PC-3 (cell line): ENCODE data around the gene BLCAP. TPM values are rescaled to one million over a fixed set of nuclear protein-coding genes. Genes with fewer than 3 reads are reported as not detected.

ENCODE experiments used
- ATAC-seq: fragments of 200-7000 bp; cut with Tn5 transposase; 2 replicates; pipeline ENCODE4 v1.9.1; 2020; ENCODE audit warnings: mild to moderate bottlenecking, moderate library complexity
- BruUV-seq: library from RNA; stranded (reverse); fragments of 400-500 nt; replicated peaks from 2 replicates; lab custom pipeline; 2021; lab: Mats Ljungman, UMichigan
- CTCF ChIA-PET: fragments of 300-600 bp; sonication (Branson Sonifier 250); formaldehyde crosslinking; loops from one replicate; lab custom pipeline; 2022; ENCODE audit warnings: antibody characterized with exemption; lab: Charles Lee
- POLR2A ChIA-PET: fragments of 300-600 bp; sonication (Branson Sonifier 250); formaldehyde crosslinking; loops from one replicate; lab custom pipeline; 2022; ENCODE audit warnings: antibody characterized with exemption; ENCODE audit not compliant: unreplicated experiment; lab: Charles Lee
- DNase-seq: peaks from one replicate; pipeline ENCODE4 v3.0.0-alpha.2; 2015
- H2AFZ ChIP-seq: fragments of 300-600 bp; sonication (generic); 2 replicates; pipeline ENCODE4 v1.6.0; 2016; ENCODE audit warnings: antibody characterized with exemption, low read length
- H3F3A ChIP-seq: fragments of 300-600 bp; sonication (generic); one replicate; pipeline ENCODE4 v1.6.0; 2017; ENCODE audit warnings: antibody characterized with exemption, low read length, control low read depth, mild to moderate bottlenecking; ENCODE audit not compliant: unreplicated experiment
- H3K27ac ChIP-seq: fragments of 300-600 bp; sonication (generic); 2 replicates; pipeline ENCODE4 v1.5.1; 2016; ENCODE audit warnings: mild to moderate bottlenecking, low read length
- H3K27me3 ChIP-seq: fragments of 300-600 bp; sonication (generic); 2 replicates; pipeline ENCODE4 v1.6.1; 2016; ENCODE audit warnings: low read length, mixed read lengths
- H3K36me3 ChIP-seq: fragments of 300-600 bp; sonication (generic); 2 replicates; pipeline ENCODE4 v1.6.1; 2016; ENCODE audit warnings: low read depth, mixed run types, low read length, mixed read lengths
- H3K4me1 ChIP-seq: fragments of 300-600 bp; sonication (generic); 2 replicates; pipeline ENCODE4 v1.5.1; 2016; ENCODE audit warnings: low read length; ENCODE audit not compliant: insufficient read depth
- H3K4me2 ChIP-seq: fragments of 300-600 bp; sonication (generic); 2 replicates; pipeline ENCODE4 v1.6.0; 2016; ENCODE audit warnings: low read length
- H3K4me3 ChIP-seq: fragments of 300-600 bp; sonication (generic); 2 replicates; pipeline ENCODE4 v1.5.1; 2016; ENCODE audit warnings: mild to moderate bottlenecking, low read length, mixed read lengths
- H3K79me2 ChIP-seq: fragments of 300-600 bp; sonication (generic); 2 replicates; pipeline ENCODE4 v1.6.1; 2017; ENCODE audit warnings: low read length, mixed read lengths
- H3K9ac ChIP-seq: fragments of 300-600 bp; sonication (generic); 2 replicates; pipeline ENCODE4 v1.6.0; 2016; ENCODE audit warnings: mild to moderate bottlenecking, low read length
- H3K9me2 ChIP-seq: fragments of 300-600 bp; sonication (generic); replicated peaks from 2 replicates; pipeline ENCODE4 v1.6.1; 2016; ENCODE audit warnings: mixed run types, low read length, mixed read lengths
- H3K9me3 ChIP-seq: fragments of 300-600 bp; sonication (generic); 2 replicates; pipeline ENCODE4 v1.6.1; 2016; ENCODE audit warnings: low read length, mixed read lengths
- H4K20me1 ChIP-seq: fragments of 300-600 bp; sonication (generic); 2 replicates; pipeline ENCODE4 v1.6.1; 2016; ENCODE audit warnings: low read length, mixed read lengths
- EZH2 ChIP-seq: fragments of 300-600 bp; sonication (generic); IDR thresholded peaks from one replicate; pipeline ENCODE4 v1.6.1; 2017; ENCODE audit warnings: antibody characterized with exemption, mild to moderate bottlenecking, low read length; ENCODE audit not compliant: unreplicated experiment
- EZH2phosphoT487 ChIP-seq: fragments of 300-600 bp; sonication (generic); IDR thresholded peaks from 2 replicates; pipeline ENCODE4 v1.6.1; 2018; ENCODE audit warnings: mild to moderate bottlenecking, antibody characterized with exemption, low read length, borderline replicate concordance
- intact Hi-C: fragments of 100-400 bp; cut with micrococcal nuclease; formaldehyde crosslinking; loops from 2 replicates; pipeline ENCODE4 v1.9.0; 2023
- total RNA-seq: library from RNA; depleted of rRNA; stranded (reverse); fragments of >200 nt; gene quantifications from 2 replicates; pipeline ENCODE4 v1.2.3, GENCODE V29; 2014
- TF ChIP-seq, protein P1 (sequence below): fragments of 300-600 bp; sonication (generic); conservative IDR thresholded peaks from 2 replicates; pipeline ENCODE4 v1.5.1; 2017; ENCODE audit warnings: antibody characterized with exemption, low read depth, mild to moderate bottlenecking, low read length

Gene BLCAP
- total RNA-seq, 1 experiment from 2014 or later: 100 TPM

DNA sequence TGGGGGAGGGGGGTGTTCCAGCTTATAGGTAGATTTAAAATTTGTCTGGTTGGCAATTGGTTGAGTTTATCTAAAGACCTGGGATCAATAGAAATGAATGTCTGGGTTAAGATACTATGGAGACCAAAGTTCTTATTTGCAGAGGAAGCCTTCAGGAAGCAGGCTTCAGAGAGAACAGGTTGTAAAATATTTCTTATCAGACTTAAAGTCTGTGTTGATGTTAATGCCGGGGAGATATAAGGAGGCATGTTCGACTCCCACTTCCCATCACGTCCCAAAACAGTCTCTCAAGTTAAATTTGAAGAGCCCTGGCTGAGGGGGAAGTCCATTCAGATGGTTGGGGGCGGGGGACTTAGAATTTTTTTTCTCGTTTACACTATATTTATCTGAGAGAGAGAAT is 12.3 kb upstream of the BLCAP start:
- H3K27ac ChIP-seq: peak overlapping the region; percentile 97
- H3K36me3 ChIP-seq: no peaks in the 10 kb centered on the region
- POLR2A ChIA-PET: no interaction called here
- TF ChIP-seq EZH2 (no peak), EZH2phosphoT487 (no peak)
- TF ChIP-seq, protein P1, sequence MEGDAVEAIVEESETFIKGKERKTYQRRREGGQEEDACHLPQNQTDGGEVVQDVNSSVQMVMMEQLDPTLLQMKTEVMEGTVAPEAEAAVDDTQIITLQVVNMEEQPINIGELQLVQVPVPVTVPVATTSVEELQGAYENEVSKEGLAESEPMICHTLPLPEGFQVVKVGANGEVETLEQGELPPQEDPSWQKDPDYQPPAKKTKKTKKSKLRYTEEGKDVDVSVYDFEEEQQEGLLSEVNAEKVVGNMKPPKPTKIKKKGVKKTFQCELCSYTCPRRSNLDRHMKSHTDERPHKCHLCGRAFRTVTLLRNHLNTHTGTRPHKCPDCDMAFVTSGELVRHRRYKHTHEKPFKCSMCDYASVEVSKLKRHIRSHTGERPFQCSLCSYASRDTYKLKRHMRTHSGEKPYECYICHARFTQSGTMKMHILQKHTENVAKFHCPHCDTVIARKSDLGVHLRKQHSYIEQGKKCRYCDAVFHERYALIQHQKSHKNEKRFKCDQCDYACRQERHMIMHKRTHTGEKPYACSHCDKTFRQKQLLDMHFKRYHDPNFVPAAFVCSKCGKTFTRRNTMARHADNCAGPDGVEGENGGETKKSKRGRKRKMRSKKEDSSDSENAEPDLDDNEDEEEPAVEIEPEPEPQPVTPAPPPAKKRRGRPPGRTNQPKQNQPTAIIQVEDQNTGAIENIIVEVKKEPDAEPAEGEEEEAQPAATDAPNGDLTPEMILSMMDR: no peak
- H3K9me3 ChIP-seq: no peaks in the 10 kb centered on the region
- CTCF ChIA-PET: no interaction called here
- H3K27me3 ChIP-seq: no peaks in the 10 kb centered on the region
- no TSS peak for BruUV-seq
- H2AFZ ChIP-seq: no peak overlapping the region
- DNase-seq: no peak
- peaks cover 79% of the 10 kb centered on the region for H3K4me1 ChIP-seq
- H3K4me2 ChIP-seq: peak overlapping the region; percentile 41; the same call in 1 of the 2 replicates
- no peak overlapping the region for H3K9ac ChIP-seq
- intact Hi-C loops: no loop called here
- ATAC-seq: no peak
- H3F3A ChIP-seq: peaks cover 16% of the 10 kb centered on the region
- H3K79me2 ChIP-seq: no peaks in the 10 kb centered on the region
- no peaks in the 10 kb centered on the region for H3K9me2 ChIP-seq
- H4K20me1 ChIP-seq: no peaks in the 10 kb centered on the region
- H3K4me3 ChIP-seq: no peak overlapping the region

DNA sequence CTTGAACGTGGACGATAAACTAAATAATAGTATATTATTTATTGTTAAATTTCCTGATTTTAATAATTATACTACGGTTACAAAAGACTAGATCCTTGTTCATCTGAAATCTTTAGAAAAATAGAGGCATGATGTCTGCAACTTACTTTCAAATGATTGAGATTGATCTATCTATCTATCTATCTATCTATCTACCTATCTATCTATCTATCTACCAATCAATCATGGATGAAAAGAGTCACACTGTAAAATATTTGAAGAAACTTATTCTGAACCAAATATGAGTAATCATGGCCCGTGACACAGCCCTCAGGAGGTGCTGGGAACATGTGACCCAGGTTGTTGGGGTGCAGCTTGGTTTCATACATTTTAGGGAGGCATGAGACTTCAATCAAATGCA is 11.7 kb upstream of the BLCAP start:
- H3F3A ChIP-seq: peaks cover 16% of the 10 kb centered on the region
- H3K27me3 ChIP-seq: no peaks in the 10 kb centered on the region
- BruUV-seq: no TSS peak
- no peaks in the 10 kb centered on the region for H3K9me2 ChIP-seq
- no peaks in the 10 kb centered on the region for H3K79me2 ChIP-seq
- peak overlapping the region; percentile 97; the same call in 1 of the 2 replicates for H3K27ac ChIP-seq
- H3K36me3 ChIP-seq: no peaks in the 10 kb centered on the region
- intact Hi-C loops: no loop called here
- H3K4me1 ChIP-seq: peaks cover 73% of the 10 kb centered on the region
- no peaks in the 10 kb centered on the region for H4K20me1 ChIP-seq
- no peak for ATAC-seq
- POLR2A ChIA-PET: no interaction called here
- DNase-seq: no peak
- H3K4me2 ChIP-seq: peak overlapping the region; percentile 41; the same call in 1 of the 2 replicates
- H3K4me3 ChIP-seq: no peak overlapping the region
- no peaks in the 10 kb centered on the region for H3K9me3 ChIP-seq
- H3K9ac ChIP-seq: no peak overlapping the region
- no peak for TF ChIP-seq EZH2
- TF ChIP-seq, protein P1: no peak
- no peak for TF ChIP-seq EZH2phosphoT487
- no peak overlapping the region for H2AFZ ChIP-seq
- CTCF ChIA-PET: no interaction called here

DNA sequence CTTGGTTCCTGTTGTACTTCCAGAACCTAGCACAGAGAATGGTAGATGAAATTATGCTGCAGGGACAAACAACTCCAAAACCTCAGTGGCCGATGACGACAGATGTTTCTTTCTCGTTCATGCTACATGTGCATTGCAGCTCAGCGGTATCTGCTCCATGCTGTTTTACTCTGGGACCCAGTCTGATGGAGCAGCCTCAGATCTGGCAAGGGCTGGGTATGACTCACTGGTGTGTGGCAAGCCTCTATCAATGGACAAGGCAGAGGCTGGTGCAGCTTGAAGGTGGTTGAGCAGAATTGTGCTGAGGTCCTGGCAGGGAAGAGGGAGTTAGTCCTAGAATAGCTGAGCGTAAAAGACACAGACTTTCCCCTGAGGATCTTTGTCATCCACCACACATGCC is 10.3 kb upstream of the BLCAP start:
- ATAC-seq (peak; percentile 55), DNase-seq (peak; percentile 86)
- H3K9ac ChIP-seq: no peak overlapping the region
- H3K4me1 ChIP-seq: peaks cover 59% of the 10 kb centered on the region
- H3K36me3 ChIP-seq: no peaks in the 10 kb centered on the region
- H3K4me3 ChIP-seq: no peak overlapping the region
- CTCF ChIA-PET: no interaction called here
- no peaks in the 10 kb centered on the region for H4K20me1 ChIP-seq
- no peaks in the 10 kb centered on the region for H3K79me2 ChIP-seq
- H3K27ac ChIP-seq: peak overlapping the region; percentile 97
- BruUV-seq: no TSS peak
- no peaks in the 10 kb centered on the region for H3K9me3 ChIP-seq
- H3K4me2 ChIP-seq: peak overlapping the region; percentile 41; the same call in 1 of the 2 replicates
- POLR2A ChIA-PET: no interaction called here
- H2AFZ ChIP-seq: no peak overlapping the region
- peaks cover 16% of the 10 kb centered on the region for H3F3A ChIP-seq
- no peaks in the 10 kb centered on the region for H3K27me3 ChIP-seq
- intact Hi-C loops: no loop called here
- H3K9me2 ChIP-seq: no peaks in the 10 kb centered on the region
- no peak for TF ChIP-seq EZH2
- TF ChIP-seq, protein P1: no peak
- TF ChIP-seq EZH2phosphoT487: no peak
